Left renal pelvis (tissue), 4 donors: ENCODE measurements around the gene GPAT2. TPM values are rescaled to one million over a fixed set of nuclear protein-coding genes. Genes with fewer than 3 reads are reported as not detected.

Source experiments
- polyA plus RNA-seq, 4 donors: library from polyadenylated mRNA; unstranded; fragments of 120-200 nt; gene quantifications; one replicate each; pipeline ENCODE4 v1.2.1, GENCODE V29; 2013; ENCODE audit not compliant: insufficient read length in 4 of 4

The GPAT2 gene
- polyA plus RNA-seq, 4 donors: 2.6 to 7.3 (median 3.2) TPM

Other genes with a start within 250 kb of the GPAT2 start
- gene ANKRD36C, start 43.1 kb downstream of the GPAT2 start, polyA plus RNA-seq: 10 to 100 TPM; 13.1 to 23.6 (median 17.9) TPM
- gene ADRA2B, start 81.7 kb upstream of the GPAT2 start, polyA plus RNA-seq: 1 to 10 TPM; 2.2 to 5.1 (median 3.4) TPM
- under 1 TPM in 3 of 4 donors, not detected in 1; 0.10 to 0.15 (median 0.14) TPM for gene ASTL, start 103.6 kb upstream of the GPAT2 start, polyA plus RNA-seq
- 1 to 10 TPM; 2.7 to 9.6 (median 6.0) TPM for gene DUSP2, start 110.5 kb upstream of the GPAT2 start, polyA plus RNA-seq
- 100 to 1,000 TPM in 3 of 4 donors, 10 to 100 TPM in 1; 71.5 to 147 (median 140) TPM for gene STARD7, start 173.9 kb upstream of the GPAT2 start, polyA plus RNA-seq
- 10 to 100 TPM; 34.2 to 45.8 (median 43.7) TPM for gene TMEM127, start 231.1 kb upstream of the GPAT2 start, polyA plus RNA-seq
- gene CIAO1, start 231.3 kb upstream of the GPAT2 start, polyA plus RNA-seq: 10 to 100 TPM; 51.9 to 83.5 (median 61.1) TPM